CD4-positive, alpha-beta T cell treated with Interleukin-2 at 100 ng/mL for 4 hours (primary cell): Measurements from ENCODE around the gene MACROD1.

Experiments used
- DNase-seq: peaks from one replicate; pipeline ENCODE4 v3.0.0-alpha.2; 2020; ENCODE audit warnings: low spot score

Gene MACROD1

GRCh38 chr11:63951779-63952536, 214.0 kb downstream of the MACROD1 start:
- DNase-seq, result peak; percentile 39
